Stimulated activated CD4-positive, alpha-beta T cell treated with anti-CD3 and anti-CD28 coated beads, Interleukin-2, amount 100 ng/mL, for 24 hours (primary cell): Measurements from ENCODE around the gene CMA1.
"Not testable (repeated sequence)": the region's sequence is repeated elsewhere in the genome, so short reads cannot be mapped to it uniquely, and the experiment has no call there.

Source experiments
- DNase-seq, 2 donors: peaks; one replicate each; pipeline ENCODE4 v3.0.0-alpha.2; 2020

The CMA1 gene, protein sequence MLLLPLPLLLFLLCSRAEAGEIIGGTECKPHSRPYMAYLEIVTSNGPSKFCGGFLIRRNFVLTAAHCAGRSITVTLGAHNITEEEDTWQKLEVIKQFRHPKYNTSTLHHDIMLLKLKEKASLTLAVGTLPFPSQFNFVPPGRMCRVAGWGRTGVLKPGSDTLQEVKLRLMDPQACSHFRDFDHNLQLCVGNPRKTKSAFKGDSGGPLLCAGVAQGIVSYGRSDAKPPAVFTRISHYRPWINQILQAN

DNA sequence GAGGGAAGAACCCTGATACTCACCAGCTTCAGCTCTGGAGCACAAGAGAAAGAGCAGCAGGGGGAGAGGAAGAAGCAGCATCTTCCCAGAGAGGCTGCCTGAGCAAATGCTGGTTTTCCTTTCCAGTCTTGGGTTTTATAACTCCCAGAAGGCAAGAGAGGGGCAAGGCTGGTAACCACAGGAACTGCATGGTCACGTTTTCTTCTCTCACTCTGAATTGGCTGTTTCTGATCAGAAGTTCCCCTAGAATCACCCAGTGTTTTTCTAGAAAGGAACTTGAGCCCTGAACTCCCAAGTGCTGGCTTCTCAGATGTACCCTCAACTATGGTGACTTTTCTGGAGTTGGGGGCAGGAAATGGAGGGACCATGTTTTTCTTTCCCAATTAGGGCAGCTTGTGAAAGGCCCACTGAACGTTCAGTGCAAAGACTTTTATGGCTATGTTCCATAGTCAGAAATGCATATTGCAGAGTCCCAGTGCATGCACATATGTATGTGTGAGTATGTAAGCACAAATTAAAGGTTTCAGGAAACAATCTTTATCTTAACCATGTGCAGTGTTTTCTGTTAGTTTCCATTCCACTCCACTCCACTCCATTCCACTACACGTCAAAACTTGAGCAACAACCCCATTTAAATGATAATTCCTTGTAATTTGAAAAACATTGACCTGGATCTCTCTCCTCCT is at the start of gene CMA1:
CMA1 (minus strand) TSS at position 111 of the 686 bp plus-strand sequence; CDS start at position 81, 30 bp downstream.
- no peak for DNase-seq

DNA sequence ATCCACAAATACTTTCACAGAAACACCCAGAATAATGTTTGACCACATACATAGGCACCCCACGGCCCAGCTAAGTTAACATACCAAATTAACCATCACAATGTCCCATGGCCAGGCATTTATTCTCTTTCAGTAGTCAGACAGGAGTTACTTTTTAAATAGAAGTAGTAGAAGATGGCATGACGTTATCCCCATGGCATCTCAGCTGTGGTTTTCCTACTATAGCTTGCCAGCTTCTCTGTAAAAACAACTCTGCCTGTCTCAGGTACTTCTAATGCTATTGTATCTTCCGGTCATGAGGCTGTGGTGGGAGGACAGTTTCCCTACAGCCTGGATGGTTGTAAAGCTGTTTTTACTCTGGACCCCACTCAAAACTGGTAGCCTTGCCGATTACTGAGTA is 48.7 kb upstream of the CMA1 start:
- no peak for DNase-seq

GRCh38 chr14:24549064-24549463 is 41.0 kb upstream of the CMA1 start:
- not testable (repeated sequence) for DNase-seq

DNA sequence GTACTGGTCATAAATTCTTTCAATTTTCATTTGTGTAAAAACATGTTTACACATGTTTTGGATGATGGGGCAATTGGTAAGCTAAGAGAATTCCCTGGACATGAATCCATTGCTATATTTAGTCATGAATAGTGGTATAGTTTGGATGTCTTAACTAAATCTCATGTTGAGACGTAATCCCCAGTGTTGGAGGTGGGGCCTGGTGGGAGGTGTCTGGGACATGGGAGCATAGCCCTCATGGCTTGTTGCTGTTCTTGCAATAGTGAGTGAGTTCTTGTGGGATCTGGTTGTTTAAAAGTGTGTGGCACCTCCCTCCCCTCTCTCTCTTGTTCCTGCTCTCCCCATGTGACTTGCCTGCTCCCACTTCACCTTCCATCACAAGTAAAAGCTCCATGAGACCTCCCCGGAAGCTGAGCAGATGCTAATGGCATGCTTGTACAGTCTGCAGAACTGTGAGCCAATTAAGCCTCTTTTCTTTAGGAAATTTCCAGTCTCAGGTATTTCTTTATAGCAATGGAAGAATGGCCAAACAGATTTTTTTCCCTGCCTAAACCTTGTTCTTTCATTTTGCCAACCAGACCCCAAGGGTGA is 34.4 kb upstream of the CMA1 start:
- no peak for DNase-seq

- DNase-seq = no peak
Measured at GRCh38 chr14:24535737-24536136, 27.7 kb upstream of the CMA1 start.

DNA sequence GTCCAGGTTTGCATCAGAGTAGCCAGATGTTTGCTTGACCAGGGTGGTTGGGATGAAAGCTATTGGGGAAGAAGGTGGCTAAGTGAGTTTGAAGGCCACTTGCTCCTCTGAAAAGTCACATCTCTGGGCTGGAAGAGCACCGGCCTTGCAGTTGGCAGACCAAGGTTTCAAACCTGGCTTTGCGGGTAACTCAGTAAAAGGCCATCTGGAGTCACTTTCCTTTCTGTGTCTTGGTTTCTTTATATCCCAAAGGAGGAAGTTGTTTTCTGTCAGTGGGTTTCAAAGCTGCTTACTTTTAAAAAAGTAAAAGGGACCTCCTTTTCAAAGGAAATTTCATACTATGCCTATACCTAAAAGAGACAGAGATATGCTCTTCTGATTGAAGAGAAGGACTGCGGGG is 26.2 kb upstream of the CMA1 start:
- DNase-seq = no peak

DNA sequence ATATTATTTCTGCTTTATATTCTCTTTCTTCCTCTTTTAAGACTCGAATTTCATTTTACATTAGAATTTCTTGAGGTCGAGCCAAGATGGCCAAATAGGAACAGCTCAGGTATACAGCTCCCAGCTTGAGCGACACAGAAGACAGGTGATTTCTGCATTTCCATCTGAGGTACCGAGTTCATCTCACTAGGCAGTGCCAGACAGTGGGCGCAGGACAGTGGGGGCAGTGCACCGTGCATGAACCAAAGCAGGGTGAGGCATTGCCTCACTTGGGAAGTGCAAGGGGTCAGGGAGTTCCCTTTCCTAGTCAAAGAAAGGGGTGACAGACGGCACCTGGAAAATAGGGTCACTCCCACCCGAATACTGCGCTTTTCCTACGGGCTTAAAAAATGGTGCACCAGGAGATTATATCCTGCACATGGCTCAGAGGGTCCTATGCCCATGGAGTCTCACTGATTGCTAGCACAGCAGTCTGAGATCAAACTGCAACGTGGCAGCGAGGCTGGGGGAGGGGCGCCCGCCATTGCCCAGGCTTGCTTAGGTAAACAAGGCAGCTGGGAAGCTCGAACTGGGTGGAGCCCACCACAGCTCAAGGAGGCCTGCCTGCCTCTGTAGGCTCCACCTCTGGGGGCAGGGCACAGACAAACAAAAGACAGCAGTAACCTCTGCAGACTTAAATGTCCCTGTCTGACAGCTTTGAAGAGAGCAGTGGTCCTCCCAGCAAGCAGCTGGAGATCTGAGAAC is 18.0 kb upstream of the CMA1 start:
- not testable (repeated sequence) for DNase-seq

DNA sequence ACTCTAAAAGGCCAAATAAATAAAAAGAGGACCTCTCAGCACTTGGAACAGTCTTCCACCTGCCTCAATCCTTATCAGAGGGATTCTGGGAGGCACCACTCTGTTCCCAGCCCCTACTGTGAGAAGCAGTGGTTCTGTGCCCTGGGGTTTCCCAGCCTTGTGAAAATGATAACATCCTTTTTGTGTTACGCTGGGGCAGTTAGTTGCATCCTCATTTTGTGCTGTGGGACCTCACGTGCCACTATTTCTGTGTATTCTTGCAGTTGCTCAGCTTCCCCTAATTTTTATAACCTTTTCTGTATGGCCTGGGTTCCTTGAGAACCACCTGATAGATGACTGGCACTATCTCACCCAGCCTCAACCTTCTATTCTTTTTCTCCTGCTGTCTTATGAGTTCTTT is 10.8 kb upstream of the CMA1 start:
- no peak for DNase-seq

- no peak for DNase-seq
Measured at GRCh38 chr14:24514209-24514608, 6.1 kb upstream of the CMA1 start.

DNA sequence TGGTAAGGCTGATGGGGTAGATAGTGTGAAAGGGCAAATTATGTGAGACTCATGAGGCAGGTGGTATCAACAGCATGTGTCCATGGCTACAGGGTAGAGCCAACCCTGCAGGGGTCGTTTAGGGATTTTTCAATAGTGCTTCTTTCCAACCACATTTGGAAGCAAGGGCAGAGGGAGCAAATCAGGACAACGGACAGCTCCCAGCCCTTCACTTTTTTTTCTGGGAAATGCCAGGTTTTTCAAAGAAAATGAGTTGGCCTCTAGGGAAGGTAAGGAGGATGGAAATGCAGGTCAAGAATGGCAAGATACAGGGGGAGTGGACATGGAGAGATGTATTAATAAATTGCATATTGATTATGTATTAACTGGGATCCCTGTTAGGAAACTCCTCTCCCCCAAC is 4.9 kb upstream of the CMA1 start:
- no peak for DNase-seq

GRCh38 chr14:24506443-24506842 is 1.6 kb downstream of the CMA1 start:
- DNase-seq = no peak

- DNase-seq = no peak
Measured at GRCh38 chr14:24504425-24504950, 3.6 kb downstream of the CMA1 start.

DNA sequence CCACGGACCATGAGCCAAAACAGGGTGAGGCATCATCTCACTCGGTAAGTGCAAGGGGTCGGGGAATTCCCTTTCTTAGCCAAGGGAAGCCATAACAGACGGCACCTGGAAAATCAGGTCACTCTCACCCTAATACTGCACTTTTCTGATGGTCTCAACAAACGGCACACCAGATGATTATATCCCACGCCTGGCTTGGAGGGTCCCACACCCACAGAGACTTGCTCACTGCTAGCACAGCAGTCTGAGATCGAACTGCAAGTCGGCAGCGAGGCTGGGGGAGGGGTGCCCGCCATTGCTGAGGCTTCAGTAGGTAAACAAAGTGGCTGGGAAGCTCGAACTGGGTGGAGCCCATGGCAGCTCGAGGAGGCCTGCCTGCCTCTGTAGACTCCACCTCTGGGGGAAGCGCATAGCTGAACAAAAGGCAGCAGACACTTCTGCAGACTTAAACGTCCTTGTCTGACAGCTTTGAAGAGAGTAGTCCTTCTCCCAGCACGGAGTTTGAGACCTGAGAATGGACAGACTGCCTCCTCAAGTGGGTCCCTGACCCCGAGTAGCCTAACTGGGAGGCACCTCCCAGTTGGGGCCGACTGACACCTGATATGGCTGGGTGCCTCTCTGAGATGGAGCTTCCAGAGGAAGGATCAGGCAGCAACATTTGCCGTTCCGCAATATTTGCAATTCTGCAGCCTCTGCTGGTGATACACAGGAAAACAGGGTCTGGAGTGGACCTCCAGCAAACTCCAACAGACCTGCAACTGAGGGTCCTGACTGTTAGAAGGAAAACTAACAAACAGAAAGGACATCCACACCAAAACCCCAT is 16.3 kb downstream of the CMA1 start:
- DNase-seq = not testable (repeated sequence)

- no peak for DNase-seq
Measured at GRCh38 chr14:24483604-24484252, 24.3 kb downstream of the CMA1 start.

DNA sequence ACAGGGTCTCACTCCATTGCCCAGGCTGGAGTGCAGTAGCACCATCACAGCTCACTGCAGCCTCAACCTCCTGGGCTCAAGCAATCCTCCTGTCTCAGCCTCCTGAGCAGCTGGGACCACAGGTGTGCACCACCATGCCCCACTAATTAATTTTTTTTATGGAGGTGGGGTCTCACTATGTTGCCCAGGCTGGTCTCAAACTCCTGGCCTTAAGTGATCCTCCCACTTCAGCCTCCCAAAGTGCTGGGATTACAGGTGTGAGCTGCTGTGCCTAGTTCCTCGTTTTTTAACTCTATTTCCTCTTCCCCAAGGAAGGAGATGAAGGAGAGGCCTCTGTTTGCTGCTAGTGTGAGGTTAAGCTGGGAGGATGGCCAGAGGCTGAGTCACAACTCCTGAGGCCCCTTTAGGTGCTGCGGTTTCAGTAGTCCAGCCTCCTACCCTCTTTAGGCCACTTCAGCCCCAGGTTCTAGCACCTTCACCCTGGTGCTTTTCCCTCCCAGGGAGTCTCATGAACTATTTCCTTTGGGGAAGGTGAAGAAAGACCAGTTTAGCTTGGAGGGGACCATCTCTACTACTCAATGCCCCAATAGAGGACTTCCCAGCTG is 25.3 kb downstream of the CMA1 start:
- not testable (repeated sequence) for DNase-seq

GRCh38 chr14:24481622-24482324 is 26.3 kb downstream of the CMA1 start:
- peak; percentile 55 to 67 for DNase-seq

DNA sequence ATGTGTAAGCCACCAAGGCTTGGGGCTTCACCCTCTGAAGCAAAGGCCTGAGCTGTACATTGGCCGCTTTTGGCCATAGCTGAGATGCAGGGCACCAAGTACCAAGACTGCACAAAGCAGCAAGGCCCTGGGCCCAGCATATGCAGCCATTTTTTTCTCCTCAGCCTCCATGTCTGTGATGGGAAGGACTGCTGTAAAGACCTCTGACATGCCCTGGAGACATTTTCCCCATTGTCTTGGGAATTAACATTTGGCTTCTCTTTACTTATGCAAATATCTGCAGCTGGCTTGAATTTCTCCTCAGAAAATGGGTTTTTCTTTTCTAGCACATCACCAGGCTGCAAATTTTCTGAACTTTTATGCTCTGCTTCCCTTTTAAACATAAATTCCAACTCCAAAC is 28.1 kb downstream of the CMA1 start:
- not testable (repeated sequence) for DNase-seq

DNA sequence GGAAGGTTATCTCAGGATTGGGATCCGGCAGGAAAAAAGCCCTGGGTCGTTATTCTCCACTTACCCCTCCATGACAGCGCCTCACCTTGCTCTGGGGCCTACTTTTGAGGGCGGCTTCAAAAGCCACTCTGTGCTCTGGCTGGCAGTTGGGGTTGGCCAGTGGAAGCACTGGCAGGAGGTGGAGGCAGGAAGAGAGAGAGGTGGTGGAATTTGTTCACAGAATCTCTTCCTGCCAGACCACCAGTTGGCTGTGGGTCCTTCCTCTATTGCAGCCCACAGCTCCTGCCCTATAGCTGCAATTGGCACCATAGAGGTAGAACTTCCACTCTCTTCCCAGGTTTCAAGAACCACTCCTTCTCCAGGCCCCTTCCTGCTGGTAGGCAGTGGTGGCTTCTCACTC is 32.8 kb downstream of the CMA1 start:
- no peak for DNase-seq

DNA sequence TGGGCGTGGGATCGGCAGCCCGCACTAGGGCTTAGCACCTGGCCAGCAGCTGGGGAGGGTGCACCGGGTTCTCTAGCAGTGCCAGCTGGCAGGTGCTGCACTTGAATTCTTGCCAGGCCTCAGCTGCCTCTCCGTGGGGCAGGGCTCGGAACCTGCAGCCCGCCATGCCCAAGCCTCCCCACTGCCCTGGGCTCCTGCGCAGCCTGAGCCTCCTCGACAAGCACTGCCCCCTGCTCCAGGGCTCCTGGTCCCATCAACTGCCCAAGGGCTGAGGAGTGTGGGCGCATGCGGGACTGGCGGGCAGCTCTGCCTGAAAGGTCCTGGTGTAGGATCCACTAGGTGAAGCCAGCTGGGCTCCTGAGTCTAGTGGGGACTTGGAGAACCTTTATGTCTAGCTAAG is 34.9 kb downstream of the CMA1 start:
- no peak for DNase-seq

GRCh38 chr14:24470450-24470849 is 37.6 kb downstream of the CMA1 start:
- DNase-seq = not testable (repeated sequence)

- DNase-seq = no peak
Measured at GRCh38 chr14:24465805-24466204, 42.3 kb downstream of the CMA1 start.
